HG03378 (cell line): ENCODE data around the gene GMFB.
A peak's percentile ranks its signal among the peaks of the same experiment; 100 is the strongest.

Source experiments
- ATAC-seq: cut with Tn5 transposase; IDR thresholded peaks from one replicate; pipeline ENCODE4 v1.9.1; 2021; ENCODE audit warnings: mild to moderate bottlenecking, moderate library complexity; ENCODE audit not compliant: unreplicated experiment

The GMFB gene

GRCh38 chr14:54488646-54489317 is at the start of gene GMFB:
TSS of gene GMFB (minus strand) at chr14:54488980. CDS start at chr14:54488927, 53 bp downstream.
- peak; percentile 79 for ATAC-seq

DNA sequence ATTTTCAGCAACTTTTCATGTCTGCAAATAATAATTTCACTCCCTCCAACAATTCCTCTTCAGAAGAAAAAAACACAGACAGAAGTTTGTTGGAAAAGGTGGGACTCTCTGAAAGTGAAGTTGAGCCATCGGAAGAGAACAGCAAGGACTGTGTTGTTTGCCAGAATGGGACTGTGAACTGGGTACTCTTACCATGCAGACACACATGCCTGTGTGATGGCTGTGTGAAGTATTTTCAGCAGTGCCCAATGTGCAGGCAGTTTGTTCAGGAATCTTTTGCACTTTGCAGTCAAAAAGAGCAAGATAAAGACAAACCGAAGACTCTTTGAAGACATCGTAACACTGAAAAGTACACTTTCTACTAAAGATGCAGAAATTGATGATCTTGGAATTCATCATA is 49.3 kb upstream of the GMFB start:
- no peak for ATAC-seq

GRCh38 chr14:54537651-54538050 is 48.9 kb upstream of the GMFB start:
- no peak for ATAC-seq

DNA sequence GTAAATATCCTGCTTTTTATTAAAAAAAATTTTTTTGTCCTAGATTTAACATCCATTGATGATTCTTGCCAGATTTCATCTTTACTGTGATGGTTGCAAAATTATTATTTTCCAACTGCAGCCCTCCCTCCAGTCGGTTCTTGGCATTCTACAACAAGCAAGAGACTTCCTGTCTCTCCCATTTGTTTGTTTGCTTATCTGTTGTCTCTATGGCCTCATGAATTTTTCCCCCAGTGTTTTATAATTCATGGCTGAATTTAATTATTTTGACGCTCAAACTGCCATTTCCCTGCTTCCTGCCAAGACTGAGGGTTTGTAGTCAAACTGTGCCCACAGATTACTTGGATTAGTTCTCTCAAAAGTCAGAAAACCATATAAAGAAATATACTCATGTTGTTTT is 46.9 kb upstream of the GMFB start:
- no peak for ATAC-seq

GRCh38 chr14:54535126-54535525 is 46.3 kb upstream of the GMFB start:
- ATAC-seq: no peak

DNA sequence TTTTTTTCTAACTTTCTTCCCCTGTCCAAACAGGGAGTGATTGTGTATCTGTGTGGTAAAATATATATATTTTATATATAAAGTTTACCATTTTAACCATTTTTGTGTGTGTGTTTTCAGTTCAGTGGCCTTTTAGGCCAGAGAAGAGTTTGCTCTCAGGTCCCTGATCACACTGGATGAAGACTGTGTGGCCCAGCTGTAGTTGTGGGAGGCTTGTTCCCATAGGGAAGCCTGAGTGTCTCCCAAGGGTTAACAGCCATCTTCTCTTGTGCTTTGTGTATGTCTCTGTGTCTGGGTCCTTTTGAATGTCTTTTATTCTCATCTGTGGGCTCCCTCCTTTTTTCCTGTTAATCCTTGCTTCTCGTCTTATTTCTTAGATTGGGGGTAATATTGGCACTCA is 44.3 kb upstream of the GMFB start:
- ATAC-seq: no peak

DNA sequence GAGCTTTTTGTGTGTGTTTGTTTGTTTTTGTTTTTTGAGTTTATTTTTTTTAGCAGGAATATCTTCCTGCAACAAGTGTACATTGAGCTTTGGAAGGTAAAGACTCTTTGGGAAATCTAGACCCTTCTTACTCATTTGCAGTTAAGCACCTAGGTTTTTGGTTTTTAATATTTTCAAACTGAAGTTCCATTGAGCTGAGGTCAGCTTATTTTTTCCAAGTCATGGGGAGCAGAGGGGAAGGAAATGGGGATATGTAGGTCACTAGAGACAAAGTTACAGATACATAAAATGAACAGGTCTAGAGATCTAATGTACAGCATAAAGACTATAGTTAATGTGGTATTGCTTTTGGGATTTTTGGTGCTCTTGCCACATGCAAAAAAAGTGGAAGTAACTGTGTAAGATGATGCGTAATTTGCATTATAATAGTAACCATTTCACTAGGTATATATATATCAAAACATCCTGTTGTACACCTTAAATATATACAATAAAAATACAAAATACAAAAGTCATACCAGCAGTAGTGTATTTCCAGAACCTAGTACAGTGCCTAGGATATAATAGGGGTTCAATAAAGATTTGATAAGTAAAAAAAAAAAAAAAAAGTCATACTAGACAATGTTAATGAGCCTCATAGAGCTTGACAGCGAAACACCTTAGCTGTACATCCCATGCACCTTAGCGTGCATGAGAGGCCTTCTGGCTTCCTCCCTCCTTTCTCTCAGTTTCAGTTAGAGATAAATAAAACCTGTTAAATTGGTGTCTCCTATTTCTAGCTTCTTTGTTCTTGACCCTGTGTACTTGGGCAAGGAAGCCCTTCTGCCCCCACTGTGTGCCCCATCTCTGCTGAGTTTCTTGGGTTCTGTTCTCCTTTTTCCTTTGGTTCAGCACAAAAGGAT is 43.6 kb upstream of the GMFB start:
- ATAC-seq: peak; percentile 91

GRCh38 chr14:54529811-54530210 is 41.0 kb upstream of the GMFB start:
- ATAC-seq: no peak

DNA sequence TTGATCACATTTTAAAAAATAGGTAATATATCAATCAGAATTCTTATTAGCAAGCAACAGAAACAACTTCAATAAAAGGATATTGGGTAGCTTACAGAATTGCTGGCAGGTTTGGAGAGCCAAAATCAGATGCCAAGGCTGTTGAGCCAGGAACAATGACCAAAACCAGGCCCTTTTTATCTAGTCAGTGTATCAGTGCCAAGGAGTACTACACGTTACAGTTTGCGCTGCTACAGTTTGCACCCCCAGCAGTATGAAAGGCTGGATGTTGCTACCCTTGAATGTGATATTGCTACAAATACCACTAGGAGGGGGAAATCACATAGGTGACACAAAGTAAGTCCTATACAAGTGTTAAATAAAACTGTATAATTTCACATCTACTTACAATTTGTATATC is 40.2 kb upstream of the GMFB start:
- no peak for ATAC-seq

GRCh38 chr14:54524410-54524809 is 35.6 kb upstream of the GMFB start:
- no peak for ATAC-seq

DNA sequence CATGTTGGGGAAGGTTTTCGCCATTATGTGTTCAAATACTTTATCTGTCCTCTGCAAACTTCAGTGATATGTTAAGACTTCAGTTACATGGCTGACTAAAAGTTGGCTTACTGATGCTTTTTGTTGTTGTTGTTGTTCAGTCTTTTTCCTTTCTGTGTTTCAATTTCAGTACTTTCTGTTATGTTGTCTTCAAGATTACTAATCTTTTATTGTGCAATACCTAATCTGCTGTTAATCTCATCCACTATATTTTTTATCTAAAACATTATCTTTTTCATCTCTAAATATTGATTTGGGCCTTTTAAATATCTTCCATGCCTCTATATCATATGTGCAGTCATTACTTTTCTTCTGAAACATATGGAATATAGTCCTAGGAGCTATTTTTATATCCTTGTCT is 27.9 kb upstream of the GMFB start:
- ATAC-seq: no peak

DNA sequence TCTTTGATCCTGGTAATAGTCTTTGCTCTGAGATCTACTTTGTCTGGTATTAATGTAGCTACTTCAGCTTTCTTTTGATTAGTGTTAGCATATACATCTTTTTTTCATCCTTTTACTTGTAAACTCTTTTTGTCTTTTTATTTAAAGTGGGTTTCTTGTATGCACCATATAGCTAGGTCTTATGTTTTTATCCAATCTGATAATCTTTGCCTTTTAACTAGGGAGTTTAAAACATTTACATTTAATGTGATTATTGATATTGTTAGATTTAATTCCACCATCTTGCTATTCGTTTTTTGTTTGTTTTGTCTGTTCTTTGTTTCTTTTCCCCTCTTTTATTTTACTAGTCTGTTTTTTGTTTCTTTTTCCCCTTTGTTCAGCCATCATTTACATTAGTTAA is 26.9 kb upstream of the GMFB start:
- no peak for ATAC-seq

DNA sequence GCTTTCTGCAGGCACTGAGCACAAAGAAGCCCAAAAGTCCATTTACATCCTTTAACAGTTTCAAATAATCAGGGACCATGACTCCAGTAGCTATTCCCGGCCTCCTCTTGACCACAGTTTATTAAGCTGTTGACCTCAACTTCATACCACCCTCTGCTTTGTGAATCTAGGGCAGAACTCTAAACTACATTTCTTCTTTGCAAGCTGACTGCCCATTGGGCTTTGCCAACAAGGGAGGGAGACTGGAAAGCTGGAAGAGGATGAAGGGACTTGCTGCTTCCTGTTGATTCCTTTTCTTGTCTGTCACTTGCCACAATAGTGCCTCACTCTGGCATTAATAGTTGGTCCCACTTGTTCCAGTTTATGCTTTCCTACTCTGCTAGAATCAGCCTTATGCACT is 23.6 kb upstream of the GMFB start:
- ATAC-seq: no peak

DNA sequence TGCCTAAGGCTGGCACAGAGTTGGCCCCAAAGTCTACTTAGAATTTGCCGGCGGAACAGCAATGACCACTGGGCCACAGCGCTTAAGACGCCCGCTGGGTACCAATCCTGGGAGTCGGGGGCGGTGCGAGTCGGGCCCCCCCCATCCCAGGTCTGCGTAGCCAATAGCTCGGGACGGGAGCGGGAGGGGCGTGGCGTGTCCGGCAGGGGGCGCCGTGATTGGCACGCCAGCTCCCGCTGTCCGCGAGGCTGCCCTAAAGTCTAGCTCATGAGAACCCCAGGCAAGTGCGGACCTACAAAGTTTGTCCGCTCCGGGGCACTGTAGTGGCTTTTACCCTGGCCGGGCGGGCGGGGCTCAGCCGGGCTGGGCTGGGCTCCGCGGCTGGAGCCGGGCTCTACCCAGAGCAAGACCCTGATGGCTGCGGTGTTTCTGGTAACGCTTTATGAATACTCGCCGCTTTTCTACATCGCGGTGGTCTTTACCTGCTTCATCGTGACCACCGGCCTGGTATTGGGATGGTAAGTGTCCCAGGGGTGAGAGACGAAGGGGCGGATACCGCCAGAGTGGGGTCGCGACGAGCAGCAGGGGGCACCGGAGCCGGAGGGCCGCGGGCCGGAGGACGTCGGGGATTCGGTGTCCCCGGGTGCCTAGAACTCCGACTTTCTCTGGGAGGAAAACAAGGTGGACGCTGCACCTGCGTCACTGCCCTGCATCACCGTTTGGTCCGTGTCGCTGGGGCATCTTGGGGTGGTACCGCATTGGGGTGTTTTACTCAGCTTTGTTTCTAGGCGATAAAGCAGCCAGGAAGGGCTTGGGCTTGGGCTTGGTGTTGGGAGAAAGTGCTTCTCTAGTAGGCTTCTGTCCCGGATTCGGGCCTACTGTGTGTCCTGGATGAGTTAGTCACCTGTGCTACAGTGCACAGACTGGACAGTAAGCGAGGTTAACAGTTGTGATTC is 21.0 kb upstream of the GMFB start, which contains the start of gene CGRRF1:
Gene CGRRF1 (plus strand): TSS at position 361 of the 956 bp plus-strand sequence. CDS start 54 bp downstream, at position 415.
- peak; percentile 94 for ATAC-seq

- no peak for ATAC-seq
These were observed 14.7 kb upstream of the GMFB start for GRCh38 chr14:54503486-54503885.

DNA sequence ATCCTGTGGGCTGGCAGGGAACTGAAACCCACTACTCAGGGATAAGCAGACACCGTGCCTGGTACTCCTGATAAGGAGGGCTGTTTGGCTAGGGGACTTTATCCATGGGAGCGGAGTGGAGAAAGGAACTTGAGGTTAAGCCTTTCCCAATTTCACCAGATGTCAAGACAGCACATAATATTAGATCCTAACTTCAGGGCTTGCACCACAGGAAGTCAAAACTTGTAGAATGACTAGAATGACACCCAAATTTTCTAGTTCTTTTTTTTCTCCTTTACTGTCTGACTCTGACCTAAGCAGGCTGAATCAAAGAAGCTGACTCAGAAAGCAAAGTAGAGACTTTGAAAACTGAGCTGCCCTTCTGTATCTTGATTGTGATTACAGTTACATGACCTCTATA is 13.8 kb upstream of the GMFB start:
- no peak for ATAC-seq

DNA sequence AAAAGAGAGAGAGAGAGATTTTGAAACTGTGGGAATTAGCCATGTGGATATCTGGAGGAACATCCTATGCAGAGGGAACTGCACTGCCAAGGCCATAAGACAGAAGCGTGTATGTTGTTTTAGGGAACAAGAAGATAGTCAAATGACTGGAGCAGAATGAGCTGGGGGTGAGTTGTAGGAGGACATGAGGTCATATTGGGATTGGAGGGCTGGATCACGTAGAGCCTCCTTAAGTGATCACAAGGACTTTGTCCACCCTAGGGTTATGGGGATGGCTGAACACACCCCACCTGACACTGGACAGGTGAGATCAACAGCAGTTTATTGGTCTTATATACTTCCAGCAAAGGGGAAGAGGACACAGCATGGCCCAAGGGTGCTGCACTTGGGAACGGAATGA is 12.7 kb upstream of the GMFB start:
- no peak for ATAC-seq

GRCh38 chr14:54500744-54501143 is 12.0 kb upstream of the GMFB start:
- no peak for ATAC-seq

- ATAC-seq: no peak
These were observed 9.8 kb upstream of the GMFB start for GRCh38 chr14:54498579-54498978.

DNA sequence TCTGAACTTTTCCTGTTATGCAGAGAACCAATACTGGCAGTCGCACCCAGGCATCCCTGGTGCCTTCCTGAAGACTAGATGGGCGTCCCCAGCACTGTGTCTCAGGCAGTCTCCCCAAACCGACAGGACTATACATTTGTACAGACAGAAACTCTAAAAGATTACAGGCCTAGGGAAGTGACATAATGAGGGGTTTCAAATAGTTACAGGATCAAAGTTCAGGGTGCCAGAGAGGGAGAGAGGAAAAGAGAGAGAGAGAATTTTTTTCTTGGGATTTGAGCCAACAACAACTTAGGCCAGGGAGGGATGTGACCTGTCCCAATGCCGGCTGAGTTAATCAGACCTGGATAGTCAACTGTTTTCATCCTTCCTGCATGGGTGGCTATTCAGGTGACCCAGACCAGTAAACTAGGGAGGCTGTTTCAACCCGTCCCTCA is 9.3 kb upstream of the GMFB start:
- ATAC-seq: no peak

DNA sequence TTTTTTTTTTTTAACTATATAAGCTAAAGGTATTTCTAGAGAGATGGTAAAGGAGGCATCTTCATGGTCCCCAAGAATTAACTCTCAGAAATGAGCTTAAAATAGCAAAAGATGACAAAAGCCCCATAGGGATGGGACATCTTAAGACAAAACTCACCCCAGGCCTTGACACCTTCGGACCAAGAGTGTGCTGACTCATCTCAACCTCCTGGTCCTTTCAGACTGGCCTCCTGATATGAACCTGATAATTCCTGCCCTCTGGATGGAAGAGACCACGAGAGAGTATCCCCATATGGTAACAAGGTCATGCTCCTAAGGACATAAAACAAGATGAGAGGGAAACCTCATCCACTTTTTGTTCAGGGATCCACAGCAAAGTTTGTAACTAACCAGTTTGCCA is 8.4 kb upstream of the GMFB start:
- no peak for ATAC-seq
